ENCODE measurements around the gene DHX34.
"Not testable (repeated sequence)": the region's sequence is repeated elsewhere in the genome, so short reads cannot be mapped to it uniquely, and the experiment has no call there.

The DHX34 gene

DNA sequence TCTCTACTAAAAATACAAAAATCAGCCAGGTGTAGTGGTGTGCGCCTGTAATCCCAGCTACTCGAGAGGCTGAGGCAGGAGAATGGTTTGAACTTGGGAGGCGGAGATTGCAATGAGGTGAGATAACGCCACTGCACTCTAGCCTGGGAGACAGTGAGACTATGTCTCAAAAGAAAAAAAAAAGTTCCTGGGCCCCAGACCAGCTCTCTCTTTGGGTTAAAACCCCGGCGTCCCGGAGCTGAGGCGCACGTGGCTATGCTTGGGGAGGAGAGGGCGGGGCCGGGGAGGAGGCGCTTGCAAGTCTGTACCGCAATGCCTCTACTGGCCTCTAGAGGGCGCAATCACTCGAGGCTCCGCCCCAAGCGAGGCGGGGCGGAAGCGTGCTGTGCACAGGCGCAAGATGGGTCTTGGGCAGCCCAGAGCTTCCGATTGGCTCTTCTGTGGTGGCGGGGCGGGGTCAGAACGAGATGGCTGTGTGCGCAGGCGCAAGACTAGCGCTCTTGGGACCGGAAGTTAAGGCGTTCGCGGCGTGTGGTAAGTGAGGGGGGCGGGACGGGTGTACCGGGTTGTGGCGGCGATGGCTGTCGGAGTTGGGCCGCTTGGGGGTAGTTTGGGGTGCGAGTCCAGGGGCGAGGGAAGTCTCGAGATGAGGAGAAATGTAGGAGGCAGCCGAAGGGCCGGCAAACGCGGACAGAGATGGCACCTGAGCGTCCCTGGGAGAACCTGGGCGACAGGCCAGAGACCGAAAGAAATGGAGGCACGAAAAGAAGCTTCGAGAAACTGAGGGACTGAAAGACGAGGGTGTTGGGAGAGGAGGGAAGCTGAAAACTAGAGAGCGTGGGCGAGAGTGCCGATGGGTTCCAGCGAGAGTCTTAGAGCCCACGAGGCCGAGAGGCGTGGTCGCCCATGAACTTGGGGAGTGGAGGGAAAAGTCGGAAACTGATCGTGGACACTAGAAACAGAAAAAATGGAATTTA lies at the start of gene DHX34:
DHX34 (plus strand) TSS at position 497 of the 977 bp plus-strand sequence. CDS start 3,716 bp downstream, outside the sequence.
- DNase-seq (ENCODE audit: low read depth, low spot score), result peak; percentile 99

DNA sequence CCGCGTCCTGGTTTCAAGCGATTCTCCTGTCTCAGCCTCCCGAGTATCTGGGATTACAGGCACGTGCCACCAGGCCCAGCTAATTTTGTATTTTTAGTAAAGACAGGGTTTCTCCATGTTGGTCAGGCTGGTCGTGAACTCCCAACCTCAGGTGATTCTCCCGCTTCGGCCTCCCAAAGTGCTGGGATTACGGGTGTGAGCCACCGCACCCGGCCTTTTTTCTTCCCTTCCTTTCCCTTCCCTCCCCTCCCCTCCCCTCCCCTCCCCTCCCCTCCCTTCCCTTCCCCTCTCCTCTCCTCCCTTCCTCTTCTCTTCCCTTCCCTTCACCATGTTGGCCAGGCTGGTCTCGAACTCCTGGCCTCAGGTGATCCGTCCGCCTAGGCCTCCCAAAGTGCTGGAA lies 48.2 kb upstream of the DHX34 start:
- not testable (repeated sequence) for DNase-seq (ENCODE audit: low read depth, low spot score)

DNA sequence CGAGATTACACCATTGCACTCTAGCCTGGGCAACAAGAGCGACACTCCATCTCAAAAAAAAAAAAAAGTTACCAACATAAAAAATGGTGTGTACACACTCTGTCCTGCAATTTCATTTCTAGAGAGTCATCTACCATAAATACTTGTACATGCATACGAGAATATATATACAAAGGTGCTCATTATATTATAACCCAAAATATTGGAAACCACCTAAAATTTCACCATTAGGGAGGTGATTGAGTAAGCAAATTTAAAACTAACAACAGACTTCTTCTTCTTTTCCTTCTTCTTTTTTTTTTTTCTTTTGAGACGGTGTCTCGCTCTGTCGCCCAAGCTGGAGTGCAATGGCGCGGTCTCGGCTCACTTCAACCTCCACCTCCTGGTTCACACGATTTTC lies 46.9 kb upstream of the DHX34 start:
- no peak for DNase-seq (ENCODE audit: low read depth, low spot score)

DNA sequence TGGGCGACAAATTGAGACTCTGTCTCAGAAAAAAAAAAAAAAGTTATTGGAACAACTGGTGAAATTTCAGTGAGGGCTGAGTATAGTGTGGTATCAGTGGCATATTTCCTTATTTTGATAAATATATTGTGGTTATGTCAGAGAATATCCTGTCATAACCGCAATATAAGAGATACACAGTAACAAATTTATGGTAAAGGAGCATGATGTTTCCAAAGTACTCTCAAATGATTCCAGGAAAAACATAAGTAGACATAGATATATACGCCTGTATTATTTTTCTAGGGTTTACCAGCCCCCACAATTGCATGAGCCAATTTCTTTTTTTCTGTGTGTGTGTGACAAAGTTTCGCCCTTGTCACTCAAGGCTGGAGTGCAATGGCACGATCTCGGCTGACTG lies 45.1 kb upstream of the DHX34 start:
- no peak for DNase-seq (ENCODE audit: low read depth, low spot score)

- peak; percentile 83 for DNase-seq (ENCODE audit: low read depth, low spot score)
Observed at GRCh38 chr19:47305309-47305751, 43.8 kb upstream of the DHX34 start.

- DNase-seq (ENCODE audit: low read depth, low spot score), result no peak
Observed at GRCh38 chr19:47306303-47306702, 42.8 kb upstream of the DHX34 start.

DNA sequence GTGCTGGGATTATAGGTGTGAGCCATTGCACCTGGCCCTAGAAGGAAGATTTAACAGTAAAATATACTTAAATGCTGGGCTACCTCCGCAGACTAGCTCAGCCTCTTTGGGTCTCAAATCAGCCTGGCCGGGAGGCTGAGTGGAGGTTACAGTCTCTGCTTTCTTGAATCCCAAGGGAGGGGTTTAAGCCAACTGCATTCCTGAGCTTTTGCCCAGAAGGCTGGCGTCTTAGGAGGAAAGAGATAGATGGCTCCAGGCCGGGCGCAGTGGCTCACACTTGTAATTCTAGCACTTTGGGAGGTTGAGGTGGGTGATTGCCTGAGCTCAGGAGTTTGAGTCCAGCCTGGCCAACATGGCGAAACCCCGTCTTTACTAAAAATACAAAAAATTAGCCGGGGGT lies 40.1 kb upstream of the DHX34 start:
- peak; percentile 62 for DNase-seq (ENCODE audit: low read depth, low spot score)

DNA sequence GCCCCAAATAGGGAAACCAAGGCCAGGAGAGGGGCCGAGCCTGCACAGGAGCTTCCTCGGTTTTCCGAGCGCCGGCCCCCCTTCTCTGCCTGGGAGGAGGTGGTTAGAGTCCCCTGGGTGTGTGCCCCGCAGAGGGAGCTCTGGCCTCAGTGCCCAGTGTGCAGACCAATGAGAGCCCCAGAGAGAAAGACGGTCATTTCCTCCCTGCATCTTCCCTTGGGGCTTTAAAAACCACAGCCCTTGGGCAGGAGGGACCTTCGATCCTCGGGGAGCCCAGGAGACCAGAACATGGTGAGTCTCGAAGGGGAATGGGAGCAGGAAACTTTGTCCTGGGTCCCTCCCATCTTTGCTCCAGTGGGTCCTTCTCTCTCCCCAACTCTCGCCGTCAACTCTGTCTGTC lies 39.5 kb upstream of the DHX34 start, which contains the start of gene C5AR1:
C5AR1 (plus strand) TSS at position 254 of the 400 bp plus-strand sequence; CDS start at position 289, 35 bp downstream.
- DNase-seq (ENCODE audit: low read depth, low spot score), result no peak

DNA sequence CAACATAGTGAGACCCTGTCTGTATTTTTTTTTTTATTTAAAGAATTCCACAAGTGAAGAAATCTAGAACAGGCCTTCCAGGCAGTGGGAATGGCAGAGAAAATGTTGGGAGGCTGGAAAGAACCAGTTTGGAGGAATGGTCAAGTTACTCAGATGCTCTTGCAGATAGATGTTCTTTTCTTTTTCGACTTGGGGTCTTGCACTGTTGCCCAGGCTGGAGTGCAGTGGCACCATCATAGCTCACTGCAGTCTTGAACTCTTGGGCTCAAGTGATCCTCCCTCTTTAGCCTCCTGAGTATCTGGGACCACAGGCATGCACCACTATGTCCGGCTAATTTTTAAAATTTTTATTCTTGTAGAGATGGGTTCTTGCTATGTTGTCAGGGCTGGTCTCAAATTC lies 38.8 kb upstream of the DHX34 start:
- no peak for DNase-seq (ENCODE audit: low read depth, low spot score)

DNA sequence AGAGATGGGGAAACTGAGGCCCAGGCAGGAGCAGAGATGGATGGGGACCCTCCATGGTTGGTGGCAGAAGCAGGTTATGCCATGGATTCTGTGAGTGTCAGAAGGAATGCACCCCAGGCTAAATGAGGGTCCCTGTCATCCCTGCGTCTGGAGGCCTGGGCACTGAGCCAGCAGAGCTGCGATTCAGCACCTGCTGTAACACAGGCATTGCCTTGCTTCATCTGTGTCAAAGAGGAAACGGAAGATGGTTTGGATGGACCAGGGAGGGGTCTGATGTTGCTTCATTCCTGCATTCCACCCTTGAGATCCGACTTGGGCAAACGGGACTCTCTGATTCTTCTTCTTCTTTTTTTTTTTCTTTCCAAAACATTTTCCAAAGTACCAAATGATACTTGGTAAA lies 38.3 kb upstream of the DHX34 start:
- DNase-seq (ENCODE audit: low read depth, low spot score), result no peak

DNA sequence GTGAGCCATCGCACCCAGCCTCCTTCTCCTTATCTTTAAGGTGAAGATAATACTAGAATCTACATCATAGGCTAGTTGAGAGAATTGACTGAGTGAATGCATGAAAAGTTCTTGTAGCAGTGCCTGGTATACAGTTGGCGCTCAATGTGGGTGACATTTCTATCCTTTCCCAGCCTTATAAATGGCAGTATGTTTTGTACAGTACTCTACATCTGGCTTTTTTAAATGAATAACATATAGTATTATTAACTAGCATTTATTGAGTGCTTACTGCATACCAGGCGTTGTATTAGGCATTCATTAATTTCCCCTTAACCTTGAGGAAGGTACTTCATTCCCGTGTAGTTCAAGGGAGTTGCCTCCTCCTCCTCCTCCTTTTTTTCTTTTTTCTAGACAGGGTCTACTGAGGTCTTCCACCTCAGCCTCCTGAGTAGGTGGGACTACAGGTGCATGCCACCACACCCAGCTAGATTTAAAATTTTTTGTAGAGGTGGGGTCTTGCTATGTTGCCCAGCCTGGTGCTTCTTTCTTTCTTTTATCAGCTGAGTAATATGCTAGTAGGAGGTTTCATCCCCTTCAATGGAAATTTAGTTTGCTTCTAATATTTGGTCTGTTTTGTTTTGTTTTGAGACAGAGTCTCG lies 36.6 kb upstream of the DHX34 start:
- DNase-seq (ENCODE audit: low read depth, low spot score), result no peak

GRCh38 chr19:47313754-47314295 lies 35.3 kb upstream of the DHX34 start:
- DNase-seq (ENCODE audit: low read depth, low spot score), result no peak

- peak; percentile 59 for DNase-seq (ENCODE audit: low read depth, low spot score)
Observed at GRCh38 chr19:47315125-47315821, 33.8 kb upstream of the DHX34 start.

DNA sequence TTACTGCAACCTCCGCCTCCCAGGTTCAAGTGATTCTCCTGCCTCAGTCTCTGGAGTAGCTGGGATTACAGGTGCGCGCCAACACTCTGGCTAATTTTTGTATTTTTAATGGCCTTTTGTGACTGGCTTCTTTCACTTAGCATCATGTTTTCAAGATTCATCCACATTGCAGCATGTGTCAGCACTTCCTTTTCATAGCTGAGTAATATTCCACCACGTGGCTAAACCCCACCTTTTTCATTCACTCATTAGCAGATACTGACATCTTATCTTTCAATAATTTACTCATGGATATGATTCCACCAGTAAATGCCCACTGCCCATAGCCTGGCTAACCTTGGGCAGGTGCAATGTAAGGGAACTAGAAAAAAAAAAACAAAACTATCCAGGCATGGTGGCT lies 32.6 kb upstream of the DHX34 start:
- no peak for DNase-seq (ENCODE audit: low read depth, low spot score)

GRCh38 chr19:47319923-47320871 lies 28.9 kb upstream of the DHX34 start:
- DNase-seq (ENCODE audit: low read depth, low spot score), result no peak

- DNase-seq (ENCODE audit: low read depth, low spot score), result no peak
Observed at GRCh38 chr19:47321630-47322029, 27.5 kb upstream of the DHX34 start.

DNA sequence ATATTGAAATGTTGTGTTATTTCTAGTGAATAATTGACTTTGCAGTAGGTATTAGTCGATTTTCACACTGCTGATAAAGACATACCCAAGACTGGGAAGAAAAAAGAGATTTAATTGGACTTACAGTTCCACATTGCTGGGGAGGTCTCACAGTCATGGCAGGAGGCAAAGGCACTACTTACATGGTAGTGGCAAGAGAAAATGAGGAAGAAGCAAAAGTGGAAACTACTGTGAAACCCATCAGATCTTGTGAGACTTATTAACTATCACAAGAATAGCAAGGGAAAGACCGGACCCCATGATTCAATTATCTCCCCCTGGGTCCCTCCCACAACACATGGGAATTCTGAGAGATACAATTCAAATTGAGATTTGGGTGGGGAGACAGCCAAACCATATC lies 27.1 kb upstream of the DHX34 start:
- no peak for DNase-seq (ENCODE audit: low read depth, low spot score)

GRCh38 chr19:47323409-47323808 lies 25.7 kb upstream of the DHX34 start:
- no peak for DNase-seq (ENCODE audit: low read depth, low spot score)

- no peak for DNase-seq (ENCODE audit: low read depth, low spot score)
Observed at GRCh38 chr19:47323872-47324271, 25.2 kb upstream of the DHX34 start.

- DNase-seq (ENCODE audit: low read depth, low spot score), result no peak
Observed at GRCh38 chr19:47324502-47324901, 24.6 kb upstream of the DHX34 start.

DNA sequence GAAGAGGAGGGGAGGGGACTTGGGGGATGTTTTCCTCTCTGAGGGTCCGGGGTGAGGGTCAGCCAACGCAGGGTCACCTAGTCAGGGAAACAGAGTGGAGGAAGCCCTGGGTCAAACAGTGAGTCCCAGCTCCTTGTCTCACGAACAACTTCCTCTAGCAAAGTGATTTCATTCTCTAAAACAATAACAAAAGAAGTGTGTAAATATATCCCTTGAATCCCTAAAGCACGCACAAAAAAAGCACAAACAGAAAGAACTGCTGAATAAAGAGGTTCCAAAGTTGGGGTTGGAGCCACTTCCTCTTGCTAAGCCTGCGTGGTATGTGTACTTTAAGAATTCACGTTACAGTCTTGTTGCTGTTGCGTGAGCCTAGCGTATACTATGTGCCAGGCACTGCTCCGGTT lies 18.6 kb upstream of the DHX34 start:
- no peak for DNase-seq (ENCODE audit: low read depth, low spot score)
